HL-60 (cell line): ENCODE data around the gene SHB.

Source experiments
- DNase-seq, 2 experiments: peaks; one replicate each; pipeline ENCODE4 v3.0.0-alpha.2; 2010 to 2020; ENCODE audit warnings: low read depth in 1 of 2, low spot score in 1 of 2
- H3K27ac ChIP-seq: fragments of 250-450 bp; sonication (Bioruptor Pico); replicated peaks from 2 replicates; pipeline ENCODE4 v1.5.1; 2020; ENCODE audit warnings: mild to moderate bottlenecking, moderate library complexity
- H3K27me3 ChIP-seq: fragments of 250-450 bp; sonication (Bioruptor Pico); 2 replicates; pipeline ENCODE4 v1.5.1; 2021; ENCODE audit warnings: mild to moderate bottlenecking, moderate library complexity; ENCODE audit not compliant: insufficient read depth, poor library complexity, severe bottlenecking
- H3K4me3 ChIP-seq: replicated peaks from 2 replicates; pipeline ENCODE4 v1.5.1; 2011; ENCODE audit warnings: mild to moderate bottlenecking, control low read depth, low read length; ENCODE audit not compliant: insufficient read depth
- GABPA ChIP-seq: IDR thresholded peaks from 2 replicates; pipeline ENCODE4 v1.6.1; 2012; ENCODE audit warnings: low read depth
- POLR2AphosphoS5 ChIP-seq: IDR thresholded peaks from 2 replicates; pipeline ENCODE4 v1.6.1; 2012; ENCODE audit warnings: low read depth
- REST ChIP-seq: IDR thresholded peaks from 2 replicates; pipeline ENCODE4 v1.6.1; 2012; ENCODE audit warnings: low read depth; ENCODE audit not compliant: insufficient replicate concordance
- SPI1 ChIP-seq: IDR thresholded peaks from 2 replicates; pipeline ENCODE4 v1.6.1; 2012; ENCODE audit warnings: low read depth, mild to moderate bottlenecking, borderline replicate concordance
- TF ChIP-seq, protein P1 (sequence below): IDR thresholded peaks from one replicate; pipeline ENCODE4 v1.5.1; 2011; ENCODE audit warnings: low read length, control low read depth, inconsistent platforms; ENCODE audit not compliant: insufficient read depth

SHB gene

DNA sequence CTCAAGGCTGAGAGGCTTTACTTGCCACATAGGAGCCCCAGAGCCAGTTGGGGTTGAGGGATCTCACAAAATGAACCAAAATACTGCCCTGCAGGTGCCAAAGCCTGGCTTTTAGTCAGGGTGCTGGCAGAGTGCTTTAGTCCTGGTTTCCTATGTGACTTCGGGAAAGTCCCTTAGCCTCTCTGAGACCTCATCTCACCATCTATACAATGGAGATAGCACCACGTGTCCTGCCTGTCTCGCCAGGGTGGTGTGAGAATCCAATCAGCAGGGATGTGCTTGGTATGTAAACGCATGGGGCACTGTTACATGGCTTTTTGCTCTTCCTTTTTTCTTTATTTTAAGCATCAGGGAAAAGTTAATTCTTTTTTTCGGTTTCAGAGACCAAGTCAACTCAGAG, 68.3 kb downstream of the SHB start:
- no peaks in the 10 kb centered on the region for H3K27me3 ChIP-seq
- no peak for DNase-seq
- H3K27ac ChIP-seq = no peak overlapping the region
- TF ChIP-seq SPI1 (no peak), REST (no peak), POLR2AphosphoS5 (no peak), GABPA (no peak)
- TF ChIP-seq, protein P1, sequence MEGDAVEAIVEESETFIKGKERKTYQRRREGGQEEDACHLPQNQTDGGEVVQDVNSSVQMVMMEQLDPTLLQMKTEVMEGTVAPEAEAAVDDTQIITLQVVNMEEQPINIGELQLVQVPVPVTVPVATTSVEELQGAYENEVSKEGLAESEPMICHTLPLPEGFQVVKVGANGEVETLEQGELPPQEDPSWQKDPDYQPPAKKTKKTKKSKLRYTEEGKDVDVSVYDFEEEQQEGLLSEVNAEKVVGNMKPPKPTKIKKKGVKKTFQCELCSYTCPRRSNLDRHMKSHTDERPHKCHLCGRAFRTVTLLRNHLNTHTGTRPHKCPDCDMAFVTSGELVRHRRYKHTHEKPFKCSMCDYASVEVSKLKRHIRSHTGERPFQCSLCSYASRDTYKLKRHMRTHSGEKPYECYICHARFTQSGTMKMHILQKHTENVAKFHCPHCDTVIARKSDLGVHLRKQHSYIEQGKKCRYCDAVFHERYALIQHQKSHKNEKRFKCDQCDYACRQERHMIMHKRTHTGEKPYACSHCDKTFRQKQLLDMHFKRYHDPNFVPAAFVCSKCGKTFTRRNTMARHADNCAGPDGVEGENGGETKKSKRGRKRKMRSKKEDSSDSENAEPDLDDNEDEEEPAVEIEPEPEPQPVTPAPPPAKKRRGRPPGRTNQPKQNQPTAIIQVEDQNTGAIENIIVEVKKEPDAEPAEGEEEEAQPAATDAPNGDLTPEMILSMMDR = no peak
- no peak overlapping the region for H3K4me3 ChIP-seq

GRCh38 chr9:38000332-38000731, 68.7 kb downstream of the SHB start:
- H3K4me3 ChIP-seq = no peak overlapping the region
- no peak for DNase-seq
- no peak overlapping the region for H3K27ac ChIP-seq
- H3K27me3 ChIP-seq = no peaks in the 10 kb centered on the region
- TF ChIP-seq, protein P1 = no peak
- TF ChIP-seq SPI1 (no peak), POLR2AphosphoS5 (no peak)

DNA sequence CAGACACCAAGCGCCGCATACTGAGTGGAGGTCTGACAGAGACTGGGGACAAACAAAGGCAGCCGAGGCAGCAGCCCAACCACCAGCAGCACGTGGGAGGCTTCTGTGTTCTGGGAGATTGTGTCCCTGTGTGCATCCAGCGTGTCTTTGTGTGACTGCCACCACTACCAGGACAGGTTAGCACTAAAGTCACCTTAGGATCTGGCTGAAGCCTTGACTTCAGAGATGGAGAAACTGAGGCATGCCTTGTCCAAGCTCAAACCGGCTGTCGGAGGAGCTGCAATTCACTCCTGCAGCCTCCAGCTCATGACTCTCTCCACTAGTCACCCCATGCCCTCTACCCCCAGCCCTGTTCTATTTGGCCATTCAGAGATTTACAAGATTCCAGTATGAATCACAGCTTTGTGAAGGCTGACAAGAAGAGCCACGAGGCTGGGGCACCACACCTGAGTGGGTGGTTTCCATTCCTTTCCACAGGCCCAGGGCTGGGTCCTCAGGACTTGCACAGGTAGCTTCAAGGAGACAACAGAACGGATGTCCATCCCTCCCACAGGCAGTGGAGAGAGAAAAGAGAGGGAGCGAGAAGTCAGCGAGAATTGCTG, 69.3 kb downstream of the SHB start:
- TF ChIP-seq, protein P1 = no peak
- TF ChIP-seq REST (no peak), POLR2AphosphoS5 (no peak), GABPA (no peak), SPI1 (no peak)
- H3K27ac ChIP-seq = no peak overlapping the region
- no peaks in the 10 kb centered on the region for H3K27me3 ChIP-seq
- no peak overlapping the region for H3K4me3 ChIP-seq
- DNase-seq = no peak
